Stimulated activated CD8-positive, alpha-beta memory T cell treated with anti-CD3 and anti-CD28 coated beads, Interleukin-7, amount 100 ng/mL, for 24 hours (primary cell): Measurements from ENCODE around the gene LYPD8.

Experiments used
- DNase-seq: peaks from one replicate; pipeline ENCODE4 v3.0.0-alpha.2; 2020; ENCODE audit warnings: low read depth

Gene LYPD8

GRCh38 chr1:248757784-248758195 is 2.2 kb upstream of the LYPD8 start:
- DNase-seq, result no peak

GRCh38 chr1:248756636-248757035 is 1.1 kb upstream of the LYPD8 start:
- DNase-seq, result no peak

GRCh38 chr1:248756151-248756550 is 592 bp upstream of the LYPD8 start:
- no peak for DNase-seq

GRCh38 chr1:248753708-248754280 is 1.8 kb downstream of the LYPD8 start:
- DNase-seq, result no peak

- no peak for DNase-seq
These were observed 2.4 kb downstream of the LYPD8 start for GRCh38 chr1:248753029-248753594.

- no peak for DNase-seq
These were observed 3.2 kb downstream of the LYPD8 start for GRCh38 chr1:248752161-248753028.

GRCh38 chr1:248751635-248752034 is 3.9 kb downstream of the LYPD8 start:
- no peak for DNase-seq

- DNase-seq, result no peak
These were observed 4.4 kb downstream of the LYPD8 start for GRCh38 chr1:248751142-248751541.

- no peak for DNase-seq
These were observed 5.1 kb downstream of the LYPD8 start for GRCh38 chr1:248750496-248750895.

GRCh38 chr1:248748211-248748610 is 7.3 kb downstream of the LYPD8 start:
- no peak for DNase-seq

- DNase-seq, result no peak
These were observed 14.7 kb downstream of the LYPD8 start for GRCh38 chr1:248740876-248741275.

GRCh38 chr1:248739572-248740205 is 15.9 kb downstream of the LYPD8 start:
- no peak for DNase-seq

GRCh38 chr1:248737457-248737856 is 18.1 kb downstream of the LYPD8 start:
- no peak for DNase-seq

GRCh38 chr1:248736977-248737376 is 18.6 kb downstream of the LYPD8 start:
- no peak for DNase-seq

- no peak for DNase-seq
These were observed 22.0 kb downstream of the LYPD8 start for GRCh38 chr1:248733566-248733965.

GRCh38 chr1:248730507-248731335 is 24.8 kb downstream of the LYPD8 start:
- DNase-seq, result no peak

- no peak for DNase-seq
These were observed 41.3 kb downstream of the LYPD8 start for GRCh38 chr1:248714248-248714647.

- DNase-seq, result no peak
These were observed 45.2 kb downstream of the LYPD8 start for GRCh38 chr1:248710305-248710900.

- no peak for DNase-seq
These were observed 51.0 kb downstream of the LYPD8 start for GRCh38 chr1:248704606-248705005.

- no peak for DNase-seq
These were observed 51.9 kb downstream of the LYPD8 start for GRCh38 chr1:248703674-248704073.

- DNase-seq, result no peak
These were observed 52.8 kb downstream of the LYPD8 start, which contains the start of gene OR14I1 for GRCh38 chr1:248702714-248703113. Gene OR14I1 (minus strand): TSS chr1:248702766.
